ENCODE data around the gene IL1RAP. TPM values are rescaled to one million over a fixed set of nuclear protein-coding genes. Genes with fewer than 3 reads are reported as not detected.
"Not testable (repeated sequence)": the region's sequence is repeated elsewhere in the genome, so short reads cannot be mapped to it uniquely, and the experiment has no call there.

Gene IL1RAP
- total RNA-seq, 2 experiments from 2014 or later: 2.1 to 5.6 TPM

DNA sequence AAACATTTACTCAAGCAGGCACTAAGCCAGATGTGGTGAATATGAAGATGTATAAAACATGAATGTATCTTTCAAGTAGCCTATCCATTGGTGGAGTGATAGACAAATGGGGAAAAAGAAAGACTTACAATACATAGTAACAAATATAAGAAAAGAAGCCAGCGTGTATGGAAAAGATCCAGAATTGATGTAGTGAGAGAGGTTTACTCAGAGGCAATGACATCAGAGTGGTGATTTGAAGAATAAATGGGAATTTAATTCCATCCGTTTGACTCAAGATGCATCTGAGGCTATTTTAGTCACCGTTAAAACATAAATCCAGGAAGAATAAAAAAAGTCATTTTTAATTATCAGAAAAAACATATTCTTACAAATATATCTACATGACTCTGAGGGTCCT lies 162.6 kb downstream of the IL1RAP start:
- H3K27ac ChIP-seq (ENCODE audit: low read depth, low read length, poor library complexity, severe bottlenecking): no peak overlapping the region
- TF ChIP-seq, protein P1, sequence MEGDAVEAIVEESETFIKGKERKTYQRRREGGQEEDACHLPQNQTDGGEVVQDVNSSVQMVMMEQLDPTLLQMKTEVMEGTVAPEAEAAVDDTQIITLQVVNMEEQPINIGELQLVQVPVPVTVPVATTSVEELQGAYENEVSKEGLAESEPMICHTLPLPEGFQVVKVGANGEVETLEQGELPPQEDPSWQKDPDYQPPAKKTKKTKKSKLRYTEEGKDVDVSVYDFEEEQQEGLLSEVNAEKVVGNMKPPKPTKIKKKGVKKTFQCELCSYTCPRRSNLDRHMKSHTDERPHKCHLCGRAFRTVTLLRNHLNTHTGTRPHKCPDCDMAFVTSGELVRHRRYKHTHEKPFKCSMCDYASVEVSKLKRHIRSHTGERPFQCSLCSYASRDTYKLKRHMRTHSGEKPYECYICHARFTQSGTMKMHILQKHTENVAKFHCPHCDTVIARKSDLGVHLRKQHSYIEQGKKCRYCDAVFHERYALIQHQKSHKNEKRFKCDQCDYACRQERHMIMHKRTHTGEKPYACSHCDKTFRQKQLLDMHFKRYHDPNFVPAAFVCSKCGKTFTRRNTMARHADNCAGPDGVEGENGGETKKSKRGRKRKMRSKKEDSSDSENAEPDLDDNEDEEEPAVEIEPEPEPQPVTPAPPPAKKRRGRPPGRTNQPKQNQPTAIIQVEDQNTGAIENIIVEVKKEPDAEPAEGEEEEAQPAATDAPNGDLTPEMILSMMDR (conservative IDR thresholded peaks at IDR 0.05; ENCODE audit: low read length): no peak
- TF ChIP-seq EZH2phosphoT487 (IDR thresholded peaks at IDR 0.05; ENCODE audit: borderline replicate concordance, low read depth, low read length): no peak
- no peaks in the 10 kb centered on the region for H3K9me2 ChIP-seq (ENCODE audit: insufficient read depth, low read length)
- no peak overlapping the region for H2AFZ ChIP-seq (ENCODE audit: low read length)
- H3K4me2 ChIP-seq (ENCODE audit: low read length): no peak overlapping the region
- CTCF ChIA-PET (ENCODE audit: unreplicated experiment): no interaction called here
- BruUV-seq (replicated peaks): no TSS peak
- POLR2A ChIA-PET: interaction anchor here (0.6 to 1.3 kb wide), 2 partner anchors 11 to 702 kb away, joined by 3 to 4 read pairs; no protein-coding TSS in a partner anchor
- H3K9me3 ChIP-seq (ENCODE audit: low read length): no peaks in the 10 kb centered on the region
- no peaks in the 10 kb centered on the region for H3K4me1 ChIP-seq (ENCODE audit: insufficient read depth, low read length, poor library complexity, severe bottlenecking)
- no peak for DNase-seq (ENCODE audit: low spot score)
- H3K79me2 ChIP-seq (ENCODE audit: insufficient read depth, low read depth, low read length): no peaks in the 10 kb centered on the region
- intact Hi-C loops (cut with micrococcal nuclease; ENCODE audit: unreplicated experiment): no loop called here
- no peaks in the 10 kb centered on the region for H3K36me3 ChIP-seq (ENCODE audit: insufficient read depth, low read length)
- H3K4me3 ChIP-seq (ENCODE audit: low read depth, low read length, poor library complexity, severe bottlenecking): no peak overlapping the region
- no peaks in the 10 kb centered on the region for H4K20me1 ChIP-seq (ENCODE audit: insufficient read depth, low read length)

DNA sequence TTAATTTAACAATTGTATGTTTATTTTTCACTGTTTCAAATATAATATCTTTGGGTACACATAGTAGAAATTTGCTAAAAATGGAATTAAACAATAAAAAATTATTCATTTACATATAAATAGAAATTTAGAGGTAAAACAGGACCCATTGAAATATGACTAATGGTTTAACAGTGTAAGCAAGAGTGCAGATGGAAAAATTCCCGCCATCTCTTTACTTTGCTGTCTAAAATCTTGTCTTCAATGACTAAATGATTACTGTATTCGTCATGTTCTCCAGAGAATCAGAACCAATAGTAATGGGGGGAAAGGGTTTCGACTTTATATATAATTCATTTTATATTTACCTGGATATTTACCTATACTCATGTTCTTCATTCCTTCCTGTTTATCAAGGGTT lies 163.1 kb downstream of the IL1RAP start:
- no peaks in the 10 kb centered on the region for H3K4me1 ChIP-seq (ENCODE audit: insufficient read depth, low read length, poor library complexity, severe bottlenecking)
- H4K20me1 ChIP-seq (ENCODE audit: insufficient read depth, low read length): no peaks in the 10 kb centered on the region
- H3K4me2 ChIP-seq (ENCODE audit: low read length): no peak overlapping the region
- no peak for DNase-seq (ENCODE audit: low spot score)
- POLR2A ChIA-PET: no interaction called here
- no peaks in the 10 kb centered on the region for H3K79me2 ChIP-seq (ENCODE audit: insufficient read depth, low read depth, low read length)
- BruUV-seq (replicated peaks): no TSS peak
- H2AFZ ChIP-seq (ENCODE audit: low read length): no peak overlapping the region
- H3K9me2 ChIP-seq (ENCODE audit: insufficient read depth, low read length): no peaks in the 10 kb centered on the region
- no peak overlapping the region for H3K27ac ChIP-seq (ENCODE audit: low read depth, low read length, poor library complexity, severe bottlenecking)
- no peak overlapping the region for H3K4me3 ChIP-seq (ENCODE audit: low read depth, low read length, poor library complexity, severe bottlenecking)
- H3K9me3 ChIP-seq (ENCODE audit: low read length): no peaks in the 10 kb centered on the region
- intact Hi-C loops (cut with micrococcal nuclease; ENCODE audit: unreplicated experiment): no loop called here
- H3K36me3 ChIP-seq (ENCODE audit: insufficient read depth, low read length): no peaks in the 10 kb centered on the region
- CTCF ChIA-PET (ENCODE audit: unreplicated experiment): no interaction called here
- TF ChIP-seq EZH2phosphoT487 (IDR thresholded peaks at IDR 0.05; ENCODE audit: borderline replicate concordance, low read depth, low read length): no peak
- TF ChIP-seq, protein P1 (conservative IDR thresholded peaks at IDR 0.05; ENCODE audit: low read length): no peak

DNA sequence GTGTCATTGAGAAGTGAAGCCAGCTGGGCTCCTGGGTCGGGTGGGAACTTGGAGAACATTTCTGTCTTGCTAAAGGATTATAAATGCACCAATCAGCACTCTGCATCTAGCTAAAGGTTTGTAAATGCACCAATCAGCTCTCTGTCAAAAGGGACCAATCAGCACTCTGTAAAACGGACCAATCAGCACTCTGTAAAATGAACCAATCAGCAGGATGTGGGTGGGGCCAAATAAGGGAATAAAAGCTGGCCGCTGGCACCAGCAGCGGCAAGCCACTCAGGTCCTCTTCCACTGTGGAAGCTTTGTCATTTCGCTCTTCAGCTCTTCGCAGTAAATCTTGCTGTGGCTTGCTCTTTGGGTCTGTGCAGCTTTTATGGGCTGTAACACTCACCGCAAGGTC lies 164.0 kb downstream of the IL1RAP start:
- DNase-seq (ENCODE audit: low spot score); H2AFZ ChIP-seq (ENCODE audit: low read length); H3K27ac ChIP-seq (ENCODE audit: low read depth, low read length, poor library complexity, severe bottlenecking); POLR2A ChIA-PET; H3K4me2 ChIP-seq (ENCODE audit: low read length); H4K20me1 ChIP-seq (ENCODE audit: insufficient read depth, low read length); CTCF ChIA-PET (ENCODE audit: unreplicated experiment); BruUV-seq (replicated peaks); H3K36me3 ChIP-seq (ENCODE audit: insufficient read depth, low read length); H3K9me3 ChIP-seq (ENCODE audit: low read length); H3K4me1 ChIP-seq (ENCODE audit: insufficient read depth, low read length, poor library complexity, severe bottlenecking); H3K4me3 ChIP-seq (ENCODE audit: low read depth, low read length, poor library complexity, severe bottlenecking); H3K79me2 ChIP-seq (ENCODE audit: insufficient read depth, low read depth, low read length); H3K9me2 ChIP-seq (ENCODE audit: insufficient read depth, low read length); intact Hi-C loops (cut with micrococcal nuclease; ENCODE audit: unreplicated experiment): not testable (repeated sequence)
